ENCODE results near the gene PDZRN3. TPM values are rescaled to one million over a fixed set of nuclear protein-coding genes. Genes with fewer than 3 reads are reported as not detected.

PDZRN3 gene
- total and polyA plus RNA-seq, 8 donors: 20.0 to 88.6 (median 62.3) TPM

DNA sequence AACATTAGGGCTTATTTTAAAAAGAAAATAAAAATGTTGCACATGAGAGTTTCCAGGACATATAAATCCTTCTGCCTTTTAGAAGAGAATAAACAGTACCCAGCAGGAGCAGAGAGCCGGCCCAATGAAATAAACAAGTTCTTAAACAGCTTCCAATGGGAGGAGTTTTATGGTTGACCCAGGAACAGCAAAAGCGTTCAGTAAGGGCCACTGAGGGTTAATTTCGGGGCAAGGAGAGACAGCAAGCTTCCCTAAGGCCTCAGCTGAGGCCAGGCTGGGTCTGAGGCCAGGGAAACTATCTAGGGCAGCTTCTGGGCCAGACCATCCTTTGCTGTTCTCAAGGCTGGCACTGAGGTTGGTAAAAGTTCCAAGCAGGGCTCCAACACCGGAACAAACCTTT, 3.4 kb downstream of the PDZRN3 start:
- H3K4me3 ChIP-seq: peak overlapping the region; percentile 30 to 31

DNA sequence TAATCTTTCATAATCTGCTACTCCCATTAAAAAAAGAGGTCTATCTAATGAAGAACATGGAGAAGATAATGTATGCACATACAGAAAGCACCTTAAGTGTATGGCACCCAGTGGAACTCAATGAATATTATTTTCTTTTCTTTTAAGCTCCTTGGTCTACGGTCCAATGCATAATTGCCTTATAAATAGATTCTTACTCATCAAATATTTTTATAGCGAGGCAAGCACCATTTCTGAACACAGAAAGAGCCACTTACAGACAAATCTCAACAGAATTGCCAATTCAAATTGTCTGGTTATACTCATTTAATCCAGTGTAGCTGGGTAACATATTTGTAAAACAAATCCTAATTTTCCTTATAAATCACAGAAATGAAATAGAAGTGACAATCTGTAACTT, 6.3 kb downstream of the PDZRN3 start:
- no peaks in the 10 kb centered on the region for H3K36me3 ChIP-seq
- intact Hi-C loops (cut with DNase I): no loop called here
- no peaks in the 10 kb centered on the region for H3K9me3 ChIP-seq
- TF ChIP-seq, protein P1, sequence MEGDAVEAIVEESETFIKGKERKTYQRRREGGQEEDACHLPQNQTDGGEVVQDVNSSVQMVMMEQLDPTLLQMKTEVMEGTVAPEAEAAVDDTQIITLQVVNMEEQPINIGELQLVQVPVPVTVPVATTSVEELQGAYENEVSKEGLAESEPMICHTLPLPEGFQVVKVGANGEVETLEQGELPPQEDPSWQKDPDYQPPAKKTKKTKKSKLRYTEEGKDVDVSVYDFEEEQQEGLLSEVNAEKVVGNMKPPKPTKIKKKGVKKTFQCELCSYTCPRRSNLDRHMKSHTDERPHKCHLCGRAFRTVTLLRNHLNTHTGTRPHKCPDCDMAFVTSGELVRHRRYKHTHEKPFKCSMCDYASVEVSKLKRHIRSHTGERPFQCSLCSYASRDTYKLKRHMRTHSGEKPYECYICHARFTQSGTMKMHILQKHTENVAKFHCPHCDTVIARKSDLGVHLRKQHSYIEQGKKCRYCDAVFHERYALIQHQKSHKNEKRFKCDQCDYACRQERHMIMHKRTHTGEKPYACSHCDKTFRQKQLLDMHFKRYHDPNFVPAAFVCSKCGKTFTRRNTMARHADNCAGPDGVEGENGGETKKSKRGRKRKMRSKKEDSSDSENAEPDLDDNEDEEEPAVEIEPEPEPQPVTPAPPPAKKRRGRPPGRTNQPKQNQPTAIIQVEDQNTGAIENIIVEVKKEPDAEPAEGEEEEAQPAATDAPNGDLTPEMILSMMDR (IDR thresholded peaks at IDR 0.05): no peak
- peaks cover 0 to 17% of the 10 kb centered on the region in 2 donors for H3K27me3 ChIP-seq
- H3K4me3 ChIP-seq: no peak overlapping the region
- DNase-seq (no peak), ATAC-seq (no peak)
- no peaks in the 10 kb centered on the region for H3K4me1 ChIP-seq
- no peak overlapping the region for H3K27ac ChIP-seq

More for the DNA sequence above, 3.4 kb downstream of the PDZRN3 start:
- intact Hi-C loops (cut with DNase I): no loop called here
- H3K36me3 ChIP-seq: no peaks in the 10 kb centered on the region
- DNase-seq: no peak
- TF ChIP-seq, protein P1 (IDR thresholded peaks at IDR 0.05): no peak
- no peak for ATAC-seq
- no peaks in the 10 kb centered on the region for H3K9me3 ChIP-seq
- H3K27me3 ChIP-seq: peaks cover 5 to 46% of the 10 kb centered on the region in 2 donors
- H3K27ac ChIP-seq: peak overlapping the region in 1 of 2 donors; percentile 78
- no peaks in the 10 kb centered on the region for H3K4me1 ChIP-seq

GRCh38 chr3:73616056-73616455, 8.7 kb downstream of the PDZRN3 start:
- H3K27me3 ChIP-seq: no peaks in the 10 kb centered on the region
- no peak overlapping the region for H3K4me3 ChIP-seq
- no peak overlapping the region for H3K27ac ChIP-seq
- TF ChIP-seq, protein P1 (IDR thresholded peaks at IDR 0.05): no peak
- intact Hi-C loops (cut with DNase I): no loop called here
- DNase-seq (no peak), ATAC-seq (no peak)
- no peaks in the 10 kb centered on the region for H3K36me3 ChIP-seq
- no peaks in the 10 kb centered on the region for H3K9me3 ChIP-seq
- no peaks in the 10 kb centered on the region for H3K4me1 ChIP-seq

DNA sequence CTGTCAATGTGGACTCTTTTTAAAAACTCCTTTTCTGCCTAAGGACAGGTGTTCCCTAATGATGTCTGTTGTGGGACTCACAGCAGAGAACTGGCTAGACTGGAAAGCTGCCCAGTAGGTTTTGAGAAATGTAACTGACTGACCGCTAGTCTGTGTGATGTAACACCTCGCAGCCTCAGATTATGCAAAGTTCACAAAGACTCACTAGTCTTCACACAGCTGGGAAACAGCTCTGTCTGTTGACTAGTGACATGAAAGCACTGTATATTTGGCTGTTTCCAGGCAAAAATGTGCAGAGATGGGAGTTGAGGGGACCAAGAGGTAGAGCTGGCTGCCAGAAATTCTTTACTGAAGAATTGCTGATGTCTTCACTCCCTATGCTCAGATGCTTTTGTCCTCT, 10.3 kb downstream of the PDZRN3 start:
- Histone ChIP-seq H3K4me3 (no peak overlapping the region), H3K27ac (no peak overlapping the region), H3K27me3 (no peaks in the 10 kb centered on the region), H3K9me3 (no peaks in the 10 kb centered on the region), H3K36me3 (no peaks in the 10 kb centered on the region), H3K4me1 (no peaks in the 10 kb centered on the region)
- TF ChIP-seq, protein P1 (IDR thresholded peaks at IDR 0.05): no peak
- peak in 1 of 4 donors; percentile 75 for DNase-seq
- ATAC-seq: peak; percentile 80
- intact Hi-C loops (cut with DNase I): no loop called here

- TF ChIP-seq, protein P1 (IDR thresholded peaks at IDR 0.05): no peak
- Histone ChIP-seq H3K9me3 (no peaks in the 10 kb centered on the region), H3K4me3 (no peak overlapping the region), H3K27ac (no peak overlapping the region), H3K27me3 (no peaks in the 10 kb centered on the region), H3K36me3 (no peaks in the 10 kb centered on the region), H3K4me1 (peaks cover 0 to 1% of the 10 kb centered on the region in 2 donors)
- ATAC-seq (no peak), DNase-seq (no peak)
- intact Hi-C loops (cut with DNase I): no loop called here
Measured at GRCh38 chr3:73611176-73611575, 13.6 kb downstream of the PDZRN3 start.

Measured in left lung (tissue), 10 donors.